Endothelial cell of umbilical vein (primary cell): ENCODE data around the gene ABCA8. TPM values are rescaled to one million over a fixed set of nuclear protein-coding genes. Genes with fewer than 3 reads are reported as not detected.

Experiments used
- BruUV-seq: library from RNA; stranded (reverse); fragments of 400-500 nt; replicated peaks from 2 replicates; lab custom pipeline; 2021; lab: Mats Ljungman, UMichigan
- CTCF ChIA-PET: fragments of 300-600, 350-600 bp; sonication (Branson Sonifier 250); formaldehyde crosslinking; loops from one replicate; lab custom pipeline; 2021; ENCODE audit warnings: antibody characterized with exemption, inconsistent platforms; lab: Charles Lee
- POLR2A ChIA-PET: fragments of 300-600, 350-600 bp; sonication (Branson Sonifier 250); formaldehyde crosslinking; loops from one replicate; lab custom pipeline; 2021; ENCODE audit warnings: antibody characterized with exemption, inconsistent platforms; lab: Charles Lee
- DNase-seq: peaks from one replicate; pipeline ENCODE4 v3.0.0-alpha.2; 2011; ENCODE audit warnings: low read depth, low spot score
- FAIRE-seq: peaks from 2 replicates; lab custom pipeline; 2011; peaks lifted over from hg19 to GRCh38; lab: Jason Lieb, UNC
- H2AFZ ChIP-seq: 2 replicates; pipeline ENCODE4 v1.6.0; 2012; ENCODE audit warnings: low read depth, low read length, control low read depth, inconsistent platforms
- H3K27ac ChIP-seq: 2 replicates; pipeline ENCODE4 v1.5.1; 2011; ENCODE audit warnings: low read depth, mild to moderate bottlenecking, control low read depth, low read length, moderate library complexity; ENCODE audit not compliant: insufficient read depth
- H3K27me3 ChIP-seq, 2 experiments: 2 replicates each; pipeline versions ENCODE4 v1.6.0 to v1.6.1; 2011; ENCODE audit warnings: low read length in 2 of 2, mixed read lengths in 1 of 2; ENCODE audit not compliant: control insufficient read depth in 2 of 2, insufficient read depth in 2 of 2
- H3K36me3 ChIP-seq, 2 experiments: 2 replicates in 1 of 2; 3 replicates in 1 of 2; pipeline ENCODE4 v1.5.1; 2011; ENCODE audit warnings: low read length in 2 of 2, mild to moderate bottlenecking in 1 of 2, moderate library complexity in 1 of 2; ENCODE audit not compliant: control insufficient read depth in 2 of 2, insufficient read depth in 2 of 2; ENCODE audit errors: extremely low read depth in 1 of 2
- H3K4me1 ChIP-seq: 3 replicates; pipeline ENCODE4 v1.5.1; 2011; ENCODE audit warnings: mild to moderate bottlenecking, low read length; ENCODE audit not compliant: control insufficient read depth, insufficient read depth; ENCODE audit errors: extremely low read depth
- H3K4me2 ChIP-seq: 2 replicates; pipeline ENCODE4 v1.6.1; 2011; ENCODE audit warnings: low read length, control low read depth, mixed read lengths; ENCODE audit not compliant: insufficient read depth
- H3K4me3 ChIP-seq, 3 experiments: fragments of 200-600 bp in 1 of 3; sonication (generic), shearing (Covaris generic) in 1 of 3; replicated peaks in 1 of 3; 2 replicates each; pipeline ENCODE4 v1.5.1; 2011 to 2016; ENCODE audit warnings: control low read depth in 3 of 3, low read length in 3 of 3, mild to moderate bottlenecking in 2 of 3, inconsistent platforms in 1 of 3, low read depth in 1 of 3, moderate library complexity in 1 of 3; ENCODE audit not compliant: insufficient read depth in 1 of 3
- H3K79me2 ChIP-seq: 2 replicates; pipeline ENCODE4 v1.6.0; 2012; ENCODE audit warnings: low read length, inconsistent platforms; ENCODE audit not compliant: control insufficient read depth, insufficient read depth
- H3K9ac ChIP-seq: replicated peaks from 2 replicates; pipeline ENCODE3; 2011; ENCODE audit warnings: low read length, control low read depth; ENCODE audit not compliant: insufficient read depth; ENCODE audit errors: extremely low read depth
- H3K9me1 ChIP-seq: replicated peaks from 3 replicates; pipeline ENCODE4 v1.6.0; 2011; ENCODE audit warnings: mild to moderate bottlenecking, low read length; ENCODE audit not compliant: control insufficient read depth, insufficient read depth; ENCODE audit errors: extremely low read depth
- H3K9me3 ChIP-seq: replicated peaks from 2 replicates; pipeline ENCODE4 v1.5.1; 2012; ENCODE audit warnings: low read length, inconsistent platforms; ENCODE audit not compliant: control insufficient read depth, insufficient read depth
- H4K20me1 ChIP-seq: replicated peaks from 2 replicates; pipeline ENCODE3; 2011; ENCODE audit warnings: mild to moderate bottlenecking, low read length; ENCODE audit not compliant: control insufficient read depth, insufficient read depth; ENCODE audit errors: extremely low read depth
- CTCF ChIP-seq, 2 donors: IDR thresholded peaks; 1 replicate in 1 of 2; 2 replicates in 1 of 2; pipeline ENCODE4 v1.5.1; 2011; ENCODE audit warnings: low read length in 2 of 2, mild to moderate bottlenecking in 2 of 2, moderate library complexity in 2 of 2, control low read depth in 1 of 2, inconsistent platforms in 1 of 2, low read depth in 1 of 2; ENCODE audit not compliant: insufficient read depth in 1 of 2; ENCODE audit errors: extremely low read depth in 1 of 2
- EZH2 ChIP-seq: IDR thresholded peaks from 2 replicates; pipeline ENCODE4 v1.6.1; 2012; ENCODE audit warnings: borderline replicate concordance, low read depth, mild to moderate bottlenecking, moderate library complexity, low read length, inconsistent platforms; ENCODE audit not compliant: severe bottlenecking
- FOS ChIP-seq: IDR thresholded peaks from 2 replicates; pipeline ENCODE4 v1.6.1; 2011; ENCODE audit warnings: mild to moderate bottlenecking, low read length, moderate library complexity, borderline replicate concordance; ENCODE audit not compliant: insufficient read depth
- GATA2 ChIP-seq: IDR thresholded peaks from 2 replicates; pipeline ENCODE4 v1.7.0; 2011; ENCODE audit warnings: low read depth, mild to moderate bottlenecking, moderate library complexity, mixed read lengths, low read length; ENCODE audit not compliant: insufficient read length, insufficient read depth
- JUN ChIP-seq: IDR thresholded peaks from 2 replicates; pipeline ENCODE4 v1.6.1; 2011; ENCODE audit warnings: borderline replicate concordance, low read depth; ENCODE audit not compliant: insufficient read length, insufficient read depth
- MAX ChIP-seq: IDR thresholded peaks from 2 replicates; pipeline ENCODE4 v1.6.1; 2011; ENCODE audit not compliant: insufficient read depth, insufficient read length
- MYC ChIP-seq: IDR thresholded peaks from one replicate; pipeline ENCODE4 v1.6.1; 2011; ENCODE audit warnings: mild to moderate bottlenecking, low read depth, low read length
- POLR2A ChIP-seq: IDR thresholded peaks from 2 replicates; pipeline ENCODE4 v1.6.1; 2012; ENCODE audit warnings: low read depth, mild to moderate bottlenecking, control low read depth, low read length
- POLR2AphosphoS5 ChIP-seq: IDR thresholded peaks from 2 replicates; pipeline ENCODE4 v1.6.1; 2012; ENCODE audit warnings: low read depth, mild to moderate bottlenecking, control low read depth, low read length, moderate library complexity; ENCODE audit not compliant: insufficient read depth
- dilution Hi-C: fragments of 300-500 bp; cut with MboI; formaldehyde crosslinking; loops from one replicate; pipeline ENCODE4 v1.15.0; 2019; ENCODE audit warnings: low sequenced_read_pairs; ENCODE audit not compliant: extremely low pct_ligation_motif_present
- intact Hi-C: fragments of 100-400 bp; cut with micrococcal nuclease; formaldehyde crosslinking; loops from one replicate; pipeline ENCODE4 v1.10.0; 2022
- polyA plus RNA-seq, 4 experiments: library from polyadenylated mRNA; depleted of rRNA in 3 of 4; stranded (reverse) in 3 of 4; unstranded in 1 of 4; fragments of >200 nt; gene quantifications; 2 replicates each; pipeline versions ENCODE4 v1.2.1 to v1.2.3, GENCODE V29; 2011 to 2012; ENCODE audit warnings: missing spikeins in 1 of 4
- total RNA-seq: library from RNA; stranded (reverse); gene quantifications from 2 replicates; pipeline ENCODE4 v1.2.3, GENCODE V29; 2021

Gene ABCA8
- total and polyA plus RNA-seq, 2 donors (not counting 3 experiments of a cell fraction or from before 2014, with no cell fraction given): 0.99 to 1.7 TPM

- Histone ChIP-seq H3K4me1 (no peaks in the 10 kb centered on the region), H3K27me3 (no peaks in the 10 kb centered on the region), H3K9ac (no peak overlapping the region), H4K20me1 (no peaks in the 10 kb centered on the region), H3K27ac (no peak overlapping the region), H3K4me2 (no peak overlapping the region), H3K36me3 (no peaks in the 10 kb centered on the region), H3K9me3 (no peaks in the 10 kb centered on the region), H3K79me2 (no peaks in the 10 kb centered on the region), H3K9me1 (no peaks in the 10 kb centered on the region), H3K4me3 (no peak overlapping the region), H2AFZ (no peak overlapping the region)
- peak; percentile 64 for DNase-seq
- TF ChIP-seq MAX (no peak), CTCF (IDR thresholded peaks at IDR 0.05; ENCODE audit: extremely low read depth in 1 of 2, insufficient read depth in 1 of 2, low read depth in 1 of 2, low read length in 2 of 2) (peak; percentile 50 to 58)
- ChIA-PET POLR2A (no interaction called here), CTCF (interaction anchor here (1.0 to 4.0 kb wide), 4 partner anchors 178 to 197 kb away, joined by 3 to 24 read pairs (median 8); no protein-coding TSS in a partner anchor)
- dilution Hi-C loops: no loop called here
- FAIRE-seq: peak; percentile 31
- BruUV-seq: no TSS peak
- intact Hi-C loops: loop anchor here (1.0 kb wide), 3 partner anchors 178 to 263 kb away; no protein-coding TSS in a partner anchor
Measured at GRCh38 chr17:68972119-68972704, 17.0 kb upstream of the ABCA8 start.

- dilution Hi-C loops: no loop called here
- TF ChIP-seq FOS: no peak
- TF ChIP-seq GATA2: no peak
- TF ChIP-seq POLR2AphosphoS5: no peak
- no peak for TF ChIP-seq POLR2A
- TF ChIP-seq MYC: no peak
- TF ChIP-seq EZH2: no peak
- no peak for TF ChIP-seq MAX
- no peak for TF ChIP-seq CTCF (IDR thresholded peaks at IDR 0.05; ENCODE audit: extremely low read depth in 1 of 2, insufficient read depth in 1 of 2, low read depth in 1 of 2, low read length in 2 of 2)
- TF ChIP-seq JUN: no peak
- no peaks in the 10 kb centered on the region for H4K20me1 ChIP-seq
- H3K79me2 ChIP-seq: no peaks in the 10 kb centered on the region
- H3K27ac ChIP-seq: no peak overlapping the region
- ChIA-PET CTCF (interaction anchor here (1.5 to 4.0 kb wide), 4 partner anchors 14 to 197 kb away, joined by 4 to 24 read pairs (median 9); no protein-coding TSS in a partner anchor), POLR2A (no interaction called here)
- H3K36me3 ChIP-seq: no peaks in the 10 kb centered on the region
- no peaks in the 10 kb centered on the region for H3K9me1 ChIP-seq
- no peak for FAIRE-seq
- H3K9ac ChIP-seq: no peak overlapping the region
- H3K9me3 ChIP-seq: no peaks in the 10 kb centered on the region
- H3K4me1 ChIP-seq: no peaks in the 10 kb centered on the region
- no peak overlapping the region for H2AFZ ChIP-seq
- no peak overlapping the region for H3K4me3 ChIP-seq
- no TSS peak for BruUV-seq
- DNase-seq: no peak
- H3K4me2 ChIP-seq: no peak overlapping the region
- intact Hi-C loops: no loop called here
- H3K27me3 ChIP-seq: no peaks in the 10 kb centered on the region
Measured at GRCh38 chr17:68969101-68969500, 13.9 kb upstream of the ABCA8 start.
